CD4-positive, alpha-beta T cell treated with Interleukin-6 for 4 hours (primary cell): ENCODE results near the gene GFER.
"Not testable (repeated sequence)": the region's sequence is repeated elsewhere in the genome, so short reads cannot be mapped to it uniquely, and the experiment has no call there.

ENCODE experiments used
- DNase-seq: peaks from one replicate; pipeline ENCODE4 v3.0.0-alpha.2; 2020; ENCODE audit warnings: mixed read lengths

GFER gene

DNA sequence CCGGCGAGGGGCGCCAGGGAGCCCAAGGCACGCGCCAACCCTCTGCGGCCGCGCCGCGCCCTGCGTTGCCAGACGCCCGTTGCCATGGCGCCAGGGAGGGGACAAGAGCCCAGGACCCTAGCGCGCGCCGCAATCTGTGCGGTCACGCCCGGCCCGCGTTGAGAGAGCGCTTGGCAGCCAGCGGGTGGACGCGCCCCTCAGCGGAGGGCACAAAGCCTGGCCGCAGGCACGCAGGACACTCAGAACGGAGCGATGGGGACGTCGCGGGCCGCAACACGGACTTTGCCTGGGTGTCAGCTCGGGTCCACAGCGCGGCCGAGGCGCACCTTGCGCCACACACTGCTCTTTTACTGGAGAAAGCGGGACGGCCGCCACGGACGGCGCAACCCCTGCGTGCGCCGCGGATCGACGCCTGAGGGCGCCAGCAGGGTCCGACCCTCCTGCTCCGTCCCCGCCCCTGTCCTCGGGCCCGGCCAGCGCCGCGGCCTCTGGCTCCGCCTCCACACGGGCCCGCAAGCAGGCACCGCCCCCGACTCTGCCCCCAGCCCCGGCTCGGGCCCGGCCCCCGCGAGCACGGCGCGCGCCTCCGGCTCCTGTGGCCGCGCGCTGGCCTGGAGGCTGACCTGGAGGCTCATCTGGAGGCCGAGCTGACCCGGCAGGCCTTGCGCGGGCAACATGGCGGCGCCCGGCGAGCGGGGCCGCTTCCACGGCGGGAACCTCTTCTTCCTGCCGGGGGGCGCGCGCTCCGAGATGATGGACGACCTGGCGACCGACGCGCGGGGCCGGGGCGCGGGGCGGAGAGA lies at the start of gene GFER:
Gene GFER (plus strand): TSS at position 650 of the 803 bp plus-strand sequence. CDS start 26 bp downstream, at position 676.
- DNase-seq = peak; percentile 79

DNA sequence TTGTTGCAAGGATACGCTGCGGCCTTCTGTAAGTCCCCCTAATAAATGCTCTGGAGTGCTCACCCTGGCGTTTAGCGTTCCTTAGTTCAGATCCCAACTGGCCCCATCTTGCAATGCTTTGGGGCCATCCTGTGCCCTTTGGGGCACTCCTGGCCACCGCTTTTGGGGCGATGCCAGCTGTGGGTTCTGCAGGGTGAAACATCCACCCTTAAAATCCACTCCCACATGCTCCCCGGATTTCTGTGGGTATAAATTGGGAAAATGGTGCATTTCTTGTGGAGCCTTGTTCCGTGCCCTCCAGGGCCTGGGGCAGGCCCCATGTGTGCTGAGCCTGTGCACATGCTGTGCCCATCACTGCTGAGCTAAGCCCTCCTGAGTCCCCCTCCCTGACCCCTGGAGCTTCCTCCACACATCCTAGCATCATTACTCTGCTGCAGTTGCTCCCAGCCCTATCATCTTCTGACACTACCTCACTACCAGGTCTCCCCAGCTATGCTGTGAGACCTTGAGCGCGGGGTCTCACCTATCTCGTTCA lies 47.0 kb upstream of the GFER start:
- no peak for DNase-seq

DNA sequence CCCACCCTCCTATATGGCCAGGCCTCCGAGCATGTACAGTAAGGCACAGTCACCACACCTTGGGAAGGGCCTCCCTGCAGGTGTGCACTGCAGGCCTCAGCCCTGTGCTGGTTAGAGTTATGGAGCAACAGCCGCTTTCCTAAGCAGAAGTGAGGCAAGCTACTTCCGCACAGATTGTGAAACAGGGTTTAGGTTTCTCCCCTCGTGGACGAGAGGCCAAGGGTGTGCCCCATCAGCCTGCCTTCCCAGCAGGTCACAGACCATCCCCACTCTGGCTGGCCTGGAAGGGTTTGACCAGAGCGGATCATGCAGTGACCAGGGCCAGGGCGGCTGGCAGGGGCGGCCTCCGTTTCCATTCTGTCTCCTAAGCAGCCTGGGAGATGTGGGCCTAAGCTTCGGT lies 45.7 kb upstream of the GFER start:
- DNase-seq = no peak

DNA sequence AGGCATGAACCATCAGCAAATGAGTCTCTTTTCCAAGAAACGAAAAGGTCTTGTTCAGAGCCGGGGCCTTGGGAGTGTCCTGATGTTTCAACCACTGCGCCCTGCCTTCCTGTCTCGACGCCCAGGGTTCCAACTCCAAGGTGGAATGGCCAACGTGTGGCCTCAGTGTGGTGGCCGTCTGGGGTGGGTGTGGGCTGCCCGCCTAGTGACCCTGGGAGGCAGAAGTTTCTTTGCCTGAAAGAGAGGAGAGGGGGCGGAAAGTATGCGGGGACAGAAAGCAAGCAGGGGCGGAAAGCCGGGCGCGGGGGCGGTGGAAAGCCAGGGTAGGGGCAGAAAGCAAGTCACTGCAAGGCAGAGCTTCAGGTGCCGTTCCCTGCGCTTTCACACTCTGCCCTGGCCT lies 45.1 kb upstream of the GFER start:
- DNase-seq = no peak

DNA sequence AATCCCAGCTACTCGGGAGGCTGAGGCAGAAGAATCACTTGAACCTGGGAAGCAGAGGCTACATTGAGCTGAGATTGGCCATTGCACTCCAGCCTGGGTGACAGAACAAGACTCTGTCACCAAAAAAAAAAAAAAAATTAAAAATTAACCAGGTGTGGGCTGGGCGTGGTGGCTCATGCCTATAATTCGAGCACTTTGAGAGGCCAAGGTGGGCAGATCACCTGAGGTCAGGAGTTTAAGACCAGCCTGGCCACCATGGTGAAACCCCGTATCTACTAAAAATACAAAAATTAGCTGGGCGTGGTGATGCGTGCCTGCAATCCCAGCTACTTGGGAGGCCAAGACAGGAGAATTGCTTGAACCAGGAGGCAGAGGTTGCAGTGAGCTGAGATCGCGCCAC lies 44.2 kb upstream of the GFER start:
- not testable (repeated sequence) for DNase-seq

DNA sequence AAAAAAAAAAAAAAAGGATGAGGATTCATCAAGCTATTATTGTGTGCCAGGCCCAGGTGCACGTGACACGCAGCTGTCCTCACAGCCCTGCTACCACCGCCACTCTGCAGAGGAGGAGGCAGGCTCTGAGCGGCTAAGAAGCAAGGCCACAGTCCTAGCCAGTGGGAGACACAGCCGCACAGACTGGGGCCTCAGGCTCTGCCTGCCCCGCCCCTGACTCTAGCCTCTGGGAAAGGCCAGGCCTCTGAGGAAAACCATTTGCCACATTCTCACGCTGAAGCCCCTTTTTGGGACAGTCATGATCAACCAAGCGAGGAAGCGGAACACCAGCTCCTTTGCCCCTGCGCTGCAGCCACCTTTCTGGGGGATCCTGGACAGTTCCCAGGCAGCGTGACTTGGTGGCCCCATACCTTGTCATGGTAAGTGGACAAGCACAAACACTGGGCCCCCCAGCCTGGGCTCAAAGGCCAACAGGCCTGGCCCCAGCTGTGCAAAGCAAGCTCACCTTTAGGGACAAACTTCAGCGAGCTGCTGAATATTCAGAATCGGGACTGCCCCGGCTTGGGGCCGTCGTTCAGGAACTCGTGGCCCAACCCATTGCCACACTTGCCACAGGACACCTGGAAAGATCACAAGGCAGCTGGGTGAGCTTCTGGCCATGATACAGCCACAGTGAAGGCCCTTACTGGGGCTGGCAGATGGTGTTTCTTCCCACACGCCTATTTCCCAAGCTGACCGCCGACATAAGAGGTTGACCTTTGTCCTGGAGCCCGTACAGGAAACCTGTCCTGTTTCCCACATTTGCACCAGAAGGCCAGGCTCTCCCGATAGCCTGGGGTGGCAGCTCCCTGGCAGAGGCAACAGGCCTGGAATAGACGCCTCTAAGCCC lies 43.5 kb upstream of the GFER start:
- DNase-seq = no peak

DNA sequence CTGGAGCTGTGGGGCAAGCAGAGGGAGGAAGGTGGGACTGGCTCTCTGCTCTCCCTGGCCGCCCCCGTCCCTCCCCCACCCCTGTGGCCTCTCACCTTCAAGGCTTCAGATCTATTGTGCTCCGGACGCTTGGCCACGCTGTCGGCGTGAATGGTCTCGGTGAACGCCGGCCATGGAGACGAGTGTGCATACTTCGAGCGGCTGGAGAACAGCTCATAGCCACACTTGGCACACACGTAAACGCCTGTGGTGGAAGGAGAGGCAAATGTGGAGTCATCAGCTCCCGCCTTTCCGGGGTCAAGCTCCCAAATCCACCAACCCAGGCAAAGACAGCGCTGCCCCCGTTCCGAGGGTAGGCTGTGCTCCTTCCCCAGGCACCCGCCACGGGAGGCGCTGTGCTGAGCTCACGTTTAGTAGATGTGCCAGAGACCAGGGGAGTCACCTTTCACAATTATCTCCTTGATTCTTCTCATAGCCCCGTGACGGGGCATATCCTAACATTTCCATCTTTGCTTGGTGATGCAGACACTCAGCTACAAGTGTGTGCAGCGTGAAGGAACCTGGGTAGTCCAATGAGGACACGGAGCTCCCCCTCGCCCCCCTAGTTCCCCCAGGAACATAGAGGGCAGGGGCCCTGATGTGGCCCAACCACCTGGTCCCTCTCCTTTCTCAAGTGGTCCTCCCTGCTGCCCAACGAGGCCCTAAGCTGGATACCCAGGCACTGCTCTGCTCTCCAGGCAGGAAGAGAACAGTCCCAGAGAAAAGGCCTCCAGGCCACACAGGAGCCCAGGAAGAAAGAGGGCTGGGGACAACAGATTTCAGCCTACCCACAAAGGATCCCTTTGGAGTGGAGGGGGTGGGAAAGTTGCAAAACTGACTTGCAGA lies 42.6 kb upstream of the GFER start:
- no peak for DNase-seq

DNA sequence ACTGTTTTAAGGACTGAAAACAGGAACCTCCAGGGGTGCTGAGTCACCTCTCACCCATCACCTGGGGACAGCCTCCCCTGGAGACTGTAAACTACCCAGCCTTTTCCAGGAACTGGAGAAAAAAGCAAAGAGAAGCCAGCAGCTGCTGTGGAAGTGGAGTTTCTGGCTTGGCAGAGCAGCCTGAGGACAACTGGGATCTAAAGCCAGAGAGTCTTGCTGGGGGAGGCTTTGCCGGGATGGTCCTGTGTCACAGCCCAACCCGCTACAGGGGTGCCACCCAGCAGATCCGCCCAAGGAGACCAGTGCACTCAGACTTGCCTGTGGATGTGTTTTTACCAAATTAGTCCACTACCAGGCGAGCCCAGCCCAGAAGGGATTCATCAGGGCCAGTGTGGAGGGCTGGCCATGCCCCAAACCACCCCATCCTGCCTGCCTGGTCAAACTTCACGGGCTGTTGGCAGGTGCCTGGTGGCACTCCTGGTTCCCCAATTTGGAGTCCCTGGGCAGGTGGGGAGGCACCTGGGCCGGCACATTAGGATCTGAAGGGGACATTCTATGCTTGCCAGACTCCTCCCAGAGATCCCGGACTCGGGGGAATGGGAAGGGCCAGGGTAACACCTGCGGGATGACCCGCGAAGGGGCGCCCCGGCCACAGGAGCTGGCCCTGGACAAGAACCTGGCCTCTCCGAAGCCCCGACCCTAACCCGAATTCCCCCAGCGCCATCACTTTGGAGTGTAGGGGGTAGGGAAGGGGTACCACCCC lies 41.8 kb upstream of the GFER start:
- no peak for DNase-seq

DNA sequence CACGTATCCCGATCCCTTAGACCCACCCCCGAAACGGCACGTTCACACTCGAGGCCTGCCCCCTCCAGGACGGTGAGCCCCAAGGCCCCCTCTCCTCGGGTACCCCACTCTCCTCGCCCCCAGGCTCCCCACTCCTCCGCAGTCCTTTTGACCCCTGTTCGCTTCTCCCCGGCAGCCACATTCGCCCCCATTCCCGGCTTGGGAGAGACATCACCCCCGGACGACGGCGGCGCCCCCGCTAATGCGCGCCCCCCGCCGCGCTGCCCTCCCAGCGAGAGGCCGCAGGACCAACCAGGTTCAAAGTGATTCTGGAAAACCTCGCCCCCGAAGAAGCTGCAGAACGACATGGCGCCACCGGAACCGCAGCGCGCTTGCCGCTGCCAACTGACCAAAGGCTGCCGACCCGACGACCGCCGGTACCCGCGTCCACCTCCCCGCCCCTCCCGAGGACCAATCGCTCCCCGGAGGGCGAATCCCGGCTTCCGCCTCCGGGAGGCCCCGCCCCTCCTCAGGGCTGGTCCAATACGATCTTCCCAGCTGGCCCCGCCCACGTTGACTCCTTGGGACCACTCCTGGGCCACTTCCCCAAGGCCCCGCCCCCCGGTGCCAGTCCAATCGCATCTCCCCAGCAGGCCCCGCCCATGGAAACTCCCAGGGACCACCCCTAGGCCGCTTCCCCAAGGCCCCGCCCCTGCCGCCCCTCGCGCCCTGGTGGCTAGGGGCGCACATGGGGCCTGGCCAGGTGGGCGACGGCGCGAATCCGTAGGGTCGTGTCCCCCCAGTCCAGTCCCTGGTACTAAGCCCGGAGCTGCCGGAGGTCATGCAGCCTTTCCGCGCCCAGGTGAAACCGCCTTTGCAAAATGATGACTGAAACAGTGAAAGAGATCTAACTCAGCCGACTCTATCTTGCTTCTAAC lies 40.9 kb upstream of the GFER start, which contains the start of gene MSRB1:
Gene MSRB1 (minus strand): TSS at position 390 of the 917 bp plus-strand sequence. CDS start 43 bp downstream, at position 347.
- DNase-seq = peak; percentile 100

DNA sequence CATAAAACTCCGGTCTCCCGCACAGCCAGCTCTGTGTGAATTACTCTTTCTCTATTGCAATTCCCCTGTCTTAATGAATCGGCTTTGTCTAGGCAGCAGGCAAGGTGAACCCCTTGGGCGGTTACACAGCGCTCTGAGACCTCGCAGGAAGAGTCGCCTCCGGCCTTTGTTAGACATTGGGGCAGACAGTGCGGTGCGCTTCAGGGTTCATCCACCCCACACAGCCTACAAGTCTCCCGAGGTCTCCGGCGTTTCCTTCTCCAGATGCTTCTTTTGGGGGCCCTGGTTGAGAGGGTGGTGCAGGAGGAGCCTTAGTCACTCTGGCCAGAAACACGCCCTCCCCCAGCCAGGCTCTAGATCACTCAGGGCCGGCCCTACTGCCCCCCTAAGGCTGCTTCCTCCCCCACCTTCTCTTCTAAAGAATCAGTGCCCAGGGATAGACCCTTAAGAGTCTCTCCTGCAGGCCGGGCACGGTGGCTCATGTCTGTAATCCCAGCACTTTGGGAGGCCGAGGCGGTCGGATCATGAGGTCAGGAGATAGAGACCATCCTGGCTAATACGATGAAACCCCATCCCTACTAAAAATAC lies 39.3 kb upstream of the GFER start:
- no peak for DNase-seq

DNA sequence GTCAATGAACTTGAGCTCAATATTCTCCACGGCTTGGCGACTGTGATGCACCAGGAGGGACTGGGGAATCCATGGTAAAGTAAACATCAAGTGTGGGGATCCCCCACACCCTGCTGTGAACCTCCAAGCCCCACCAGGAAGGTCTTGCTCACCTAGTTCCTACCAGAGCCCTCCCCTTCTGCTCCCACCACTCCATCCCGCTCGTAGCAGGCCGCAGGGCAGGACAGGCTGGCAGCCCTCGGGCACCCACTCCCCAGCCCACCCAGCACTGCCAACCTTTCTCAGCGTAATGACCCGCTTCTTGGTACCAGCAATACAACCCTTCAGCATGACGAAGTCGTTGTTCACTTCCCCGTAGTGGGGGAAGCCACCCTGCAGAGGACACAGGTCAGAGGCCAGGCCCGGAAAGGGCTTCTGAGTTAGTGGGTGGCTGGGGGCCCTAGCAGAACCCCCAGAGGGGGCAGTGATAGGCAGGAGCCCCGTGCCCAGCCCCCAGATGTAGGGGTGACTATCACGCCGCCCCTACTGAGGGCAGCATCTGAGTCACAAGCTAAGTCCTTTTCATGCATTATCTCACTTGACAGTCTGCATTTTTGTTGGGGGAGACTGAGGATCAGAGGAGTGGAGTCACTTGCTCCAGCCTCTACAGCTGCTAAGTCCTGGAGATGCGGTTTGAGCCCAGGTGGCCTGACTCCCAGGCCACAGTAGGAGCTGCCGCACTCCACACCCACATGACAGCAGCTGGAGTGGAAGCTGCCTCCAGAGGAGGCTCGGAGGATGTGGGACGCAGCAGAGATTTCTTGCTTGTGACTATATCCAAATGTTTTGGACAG lies 38.2 kb upstream of the GFER start:
- no peak for DNase-seq

DNA sequence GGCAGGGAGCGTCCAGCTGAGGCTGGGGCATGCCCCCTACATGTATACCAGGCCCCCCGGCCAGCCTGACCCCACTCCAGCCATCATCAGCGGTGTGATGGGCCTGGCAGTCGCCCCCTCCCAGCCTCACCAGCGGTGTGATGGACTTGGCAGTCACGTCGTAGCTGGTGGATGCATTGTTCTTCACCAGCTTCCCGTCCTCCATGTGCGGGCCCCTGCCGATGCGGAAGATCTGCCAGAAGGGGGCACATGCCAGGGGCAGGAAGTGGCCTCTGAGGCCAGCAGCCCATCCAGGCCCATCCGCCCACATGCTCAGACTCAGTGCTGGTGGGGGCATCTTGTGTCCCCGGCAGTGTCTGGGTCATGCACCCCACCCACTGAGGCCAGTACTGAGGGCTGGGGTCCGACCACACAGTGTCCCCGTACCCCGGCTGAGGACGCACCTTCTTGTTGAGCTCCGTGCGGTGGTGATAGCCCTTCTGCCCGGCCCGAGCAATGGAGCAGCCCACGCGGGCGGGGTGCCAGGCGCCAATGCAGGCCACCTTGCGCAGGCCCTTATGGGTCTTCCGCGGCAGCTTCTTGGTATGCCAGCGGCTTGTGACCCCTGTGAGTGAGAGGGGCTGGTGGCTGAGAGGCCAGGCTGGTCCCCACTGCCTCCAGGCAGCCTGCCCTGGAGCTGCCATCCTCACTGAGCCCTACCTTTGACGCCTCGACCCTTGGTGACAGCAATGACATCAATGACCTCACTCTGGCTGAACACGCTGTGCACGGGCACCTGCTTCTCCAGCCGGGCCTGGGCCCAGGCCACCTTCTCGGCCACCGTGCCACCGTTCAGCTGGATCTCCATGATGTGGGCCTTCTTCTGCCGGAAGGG lies 37.3 kb upstream of the GFER start:
- no peak for DNase-seq

DNA sequence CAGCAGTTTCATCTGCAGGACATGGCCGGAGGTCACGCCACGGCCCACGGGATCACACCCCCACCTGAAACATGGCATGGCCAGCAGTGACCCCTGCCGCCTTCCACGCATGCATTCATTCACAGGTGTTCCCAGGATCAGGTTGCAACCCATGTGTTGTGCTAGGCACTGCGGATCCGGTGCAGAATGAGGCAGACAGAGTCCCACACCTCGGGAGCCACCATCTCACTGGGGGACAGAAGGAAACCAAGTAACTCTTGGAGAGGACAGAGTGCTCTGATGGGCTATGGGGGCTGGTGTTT lies 36.7 kb upstream of the GFER start:
- no peak for DNase-seq

DNA sequence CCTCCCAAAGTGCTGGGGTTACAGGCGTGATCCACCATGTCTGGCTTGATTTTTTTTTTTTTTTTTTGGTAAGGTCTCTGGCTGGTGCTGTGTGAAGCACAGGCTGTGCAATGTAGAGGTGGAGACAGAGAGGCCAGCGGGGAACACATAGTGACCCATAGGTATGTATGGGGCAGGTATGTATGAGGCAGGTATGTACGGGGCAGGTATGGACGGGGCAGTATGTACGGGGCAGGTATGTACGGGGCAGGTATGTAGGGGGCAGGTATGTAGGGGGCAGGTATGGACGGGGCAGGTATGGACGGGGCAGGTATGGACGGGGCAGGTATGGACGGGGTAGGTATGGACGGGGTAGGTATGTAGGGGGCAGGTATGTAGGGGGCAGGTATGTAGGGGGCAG lies 34.5 kb upstream of the GFER start:
- no peak for DNase-seq

DNA sequence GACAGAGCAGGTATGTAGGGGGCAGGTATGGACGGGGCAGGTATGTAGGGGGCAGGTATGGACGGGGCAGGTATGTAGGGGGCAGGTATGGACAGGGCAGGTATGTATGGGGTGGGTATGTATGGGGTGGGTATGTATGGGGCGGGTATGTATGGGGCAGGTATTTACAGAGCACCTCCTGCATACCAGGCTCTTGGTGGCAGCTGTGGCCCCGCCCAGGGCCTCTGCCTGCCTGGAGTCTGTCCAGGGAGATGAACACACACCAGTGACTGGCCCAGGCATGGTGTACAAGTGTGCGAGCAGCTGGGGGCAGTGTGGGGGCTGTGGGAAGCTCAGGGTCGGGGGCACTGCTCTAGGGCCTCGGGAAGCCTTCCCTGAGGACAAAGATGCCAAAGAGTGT lies 33.9 kb upstream of the GFER start:
- DNase-seq = no peak

DNA sequence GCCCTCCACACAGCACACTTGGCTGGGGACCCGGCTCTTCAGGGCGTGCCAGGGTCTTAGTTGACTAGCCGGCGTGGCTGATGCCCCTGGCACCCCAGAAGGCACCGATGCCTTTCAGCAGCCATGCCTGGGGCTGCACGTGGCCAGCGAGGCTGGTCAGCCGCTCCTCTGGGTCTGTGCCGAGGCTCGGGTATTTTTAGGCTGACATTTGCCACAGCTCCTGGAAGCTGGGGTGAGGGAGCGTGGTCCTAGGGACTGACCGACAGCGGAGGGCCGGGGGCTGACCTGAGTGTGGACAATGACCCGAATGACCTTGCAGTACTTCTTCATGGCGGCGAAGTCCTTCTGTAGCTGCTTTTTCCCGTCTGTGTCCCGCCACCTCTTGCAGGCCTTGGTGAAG lies 33.4 kb upstream of the GFER start:
- DNase-seq = no peak

DNA sequence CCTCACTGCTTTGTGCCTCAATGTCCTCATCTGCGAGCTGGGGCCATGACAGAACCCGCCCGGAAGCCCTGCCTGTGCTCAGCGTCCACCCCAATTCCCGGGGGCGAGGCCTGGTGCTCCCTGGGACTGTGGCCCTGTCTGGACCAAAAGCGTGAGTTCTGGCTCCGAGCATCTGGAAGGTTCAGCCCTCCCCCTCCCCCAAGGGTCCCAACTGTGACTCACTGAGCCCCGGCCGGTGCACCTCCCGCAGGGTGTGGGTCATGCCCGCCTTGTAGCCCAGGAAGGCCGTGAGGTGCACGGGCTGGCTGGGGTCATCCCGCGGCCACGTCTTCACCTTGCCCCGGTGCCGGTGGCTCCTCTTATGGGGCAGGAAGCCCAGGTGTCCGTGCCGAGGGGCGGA lies 30.3 kb upstream of the GFER start:
- no peak for DNase-seq

DNA sequence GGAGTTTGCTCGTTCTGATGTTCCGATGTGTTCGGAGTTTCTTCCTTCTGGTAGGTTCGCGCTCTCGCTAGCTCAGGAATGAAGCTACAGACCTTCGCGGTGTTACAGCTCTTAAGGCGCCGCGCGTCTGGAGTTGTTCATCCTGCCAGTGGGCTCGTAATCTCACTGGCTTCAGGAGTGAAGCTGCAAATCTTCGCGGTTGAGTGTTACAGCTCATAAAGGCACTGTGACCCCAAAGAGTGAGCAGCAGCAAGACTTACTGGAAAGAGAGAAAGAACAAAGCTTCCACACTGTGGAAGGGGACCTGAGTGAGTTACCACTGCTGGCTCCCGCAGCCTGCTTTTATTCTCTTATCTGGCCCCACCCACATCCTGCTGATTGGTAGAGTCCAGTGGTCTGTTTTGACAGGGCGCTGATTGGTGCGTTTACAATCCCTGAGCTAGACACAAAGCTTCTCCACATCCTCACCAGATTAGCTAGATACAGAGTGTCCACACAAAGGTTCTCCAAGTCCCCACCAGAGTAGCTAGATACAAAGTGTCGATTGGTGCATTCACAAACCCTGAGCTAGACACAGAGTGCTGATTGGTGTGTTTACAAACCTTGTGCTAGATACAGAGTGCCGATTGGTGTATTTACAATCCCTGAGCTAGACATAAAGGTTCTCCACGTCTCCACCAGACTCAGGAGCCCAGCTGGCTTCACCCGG lies 26.4 kb upstream of the GFER start:
- DNase-seq = not testable (repeated sequence)
